Posterior cingulate gyrus (tissue), 11 donors: ENCODE results near the gene PKP4.
A peak's percentile ranks its signal among the peaks of the same experiment; 100 is the strongest.
"Not testable (repeated sequence)": the region's sequence is repeated elsewhere in the genome, so short reads cannot be mapped to it uniquely, and the experiment has no call there.

Experiments used
- DNase-seq, 10 donors: peaks; one replicate each; pipeline versions ENCODE4 v3.0.0 to v3.0.0-alpha.2; 2020 to 2021; ENCODE audit warnings: mixed read lengths in 3 of 10
- intact Hi-C: fragments of 100-400 bp; cut with DNase I; formaldehyde crosslinking; loops from one replicate; pipeline ENCODE4 v1.15.1; 2023

PKP4 gene

GRCh38 chr2:158464426-158465281 lies 7.9 kb downstream of the PKP4 start:
- intact Hi-C loops: no loop called here
- no peak for DNase-seq

DNA sequence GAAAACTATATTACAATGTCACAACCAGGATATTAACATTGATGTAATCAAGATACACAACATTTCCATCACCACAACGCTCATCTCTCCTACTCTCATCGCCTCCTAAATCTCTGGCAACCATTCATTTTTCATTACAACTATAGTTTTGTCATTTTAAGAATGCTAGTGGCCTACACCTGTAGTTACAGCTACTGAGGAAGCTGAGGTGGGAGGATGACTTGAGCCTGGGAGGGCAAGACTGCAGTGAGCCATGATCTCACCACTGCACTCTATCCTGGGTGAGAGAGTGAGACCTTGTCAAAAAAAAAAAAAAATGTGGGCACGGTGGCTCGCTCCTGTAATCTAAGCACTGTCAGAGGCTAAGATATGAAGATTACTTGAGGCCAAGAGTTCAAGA lies 10.5 kb downstream of the PKP4 start:
- intact Hi-C loops: no loop called here

GRCh38 chr2:158472829-158473228 lies 16.1 kb downstream of the PKP4 start:
- intact Hi-C loops, DNase-seq: not testable (repeated sequence)

More for the DNA sequence above, 10.5 kb downstream of the PKP4 start:
- DNase-seq: no peak

DNA sequence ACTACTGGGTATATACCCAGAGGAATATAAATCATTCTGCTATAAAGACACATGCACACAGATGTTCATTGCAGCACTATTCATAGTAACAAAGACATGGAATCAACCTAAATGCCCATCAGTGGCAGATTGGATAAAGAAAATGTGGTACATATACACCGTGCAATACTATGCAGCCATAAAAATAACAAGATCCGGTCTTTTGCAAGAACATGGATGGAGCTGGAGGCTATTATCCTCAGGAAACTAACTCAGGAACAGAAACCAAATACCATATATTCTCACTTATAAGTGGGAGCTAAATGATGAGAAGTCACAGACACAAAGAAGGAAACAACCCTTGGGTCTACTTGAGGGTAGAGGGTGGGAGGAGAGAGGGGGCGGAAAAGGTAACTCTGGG lies 16.5 kb downstream of the PKP4 start:
- intact Hi-C loops, DNase-seq: not testable (repeated sequence)

GRCh38 chr2:158473719-158474392 lies 17.1 kb downstream of the PKP4 start:
- intact Hi-C loops: no loop called here
- DNase-seq: no peak

DNA sequence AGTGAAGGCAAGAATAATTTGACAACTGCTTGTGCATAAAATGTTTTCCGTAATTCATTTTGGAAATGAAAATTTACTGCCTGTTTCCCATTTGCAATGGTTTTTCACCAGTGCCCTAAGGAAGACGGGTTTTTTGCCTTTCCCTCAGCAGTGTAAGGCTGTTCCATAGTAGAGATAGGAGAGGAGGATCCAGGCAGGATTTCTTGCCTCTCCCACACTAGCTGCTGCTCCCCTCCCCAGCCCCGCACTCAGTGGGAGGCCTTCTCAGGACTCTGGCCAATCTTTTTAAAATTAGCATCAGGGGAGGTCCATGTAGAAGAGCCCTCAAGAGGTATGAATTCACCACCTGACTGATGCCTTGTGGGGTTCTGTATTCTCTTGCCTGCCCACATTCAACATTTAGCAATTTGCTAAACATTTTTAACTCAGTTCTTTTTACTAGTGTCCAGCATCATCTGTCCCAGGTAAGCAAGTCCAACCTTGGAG lies 17.8 kb downstream of the PKP4 start:
- DNase-seq, intact Hi-C loops: not testable (repeated sequence)

GRCh38 chr2:158477202-158477601 lies 20.4 kb downstream of the PKP4 start:
- intact Hi-C loops: no loop called here
- no peak for DNase-seq

GRCh38 chr2:158478237-158478636 lies 21.5 kb downstream of the PKP4 start:
- DNase-seq: no peak
- intact Hi-C loops: no loop called here

DNA sequence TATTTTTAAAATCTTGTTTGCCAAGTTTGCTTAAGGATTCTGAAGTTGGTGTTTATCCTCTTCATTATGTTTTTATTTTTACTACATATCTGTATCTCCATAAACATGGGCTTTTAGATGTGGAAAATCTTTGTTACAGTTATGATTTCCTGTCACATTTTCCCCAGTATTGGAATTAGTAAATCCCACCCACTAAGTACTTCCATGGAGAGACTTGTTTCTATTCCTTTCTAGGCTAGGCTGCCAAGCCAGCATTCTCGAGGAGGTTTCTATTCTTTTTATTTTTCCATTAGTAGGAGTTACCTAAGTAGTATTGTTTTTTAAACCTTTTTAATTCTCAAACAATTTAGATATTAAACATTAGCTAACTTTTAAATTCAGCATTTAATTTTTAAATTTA lies 22.1 kb downstream of the PKP4 start:
- no peak for DNase-seq
- intact Hi-C loops: no loop called here

GRCh38 chr2:158481116-158481515 lies 24.4 kb downstream of the PKP4 start:
- intact Hi-C loops: no loop called here
- DNase-seq: no peak

DNA sequence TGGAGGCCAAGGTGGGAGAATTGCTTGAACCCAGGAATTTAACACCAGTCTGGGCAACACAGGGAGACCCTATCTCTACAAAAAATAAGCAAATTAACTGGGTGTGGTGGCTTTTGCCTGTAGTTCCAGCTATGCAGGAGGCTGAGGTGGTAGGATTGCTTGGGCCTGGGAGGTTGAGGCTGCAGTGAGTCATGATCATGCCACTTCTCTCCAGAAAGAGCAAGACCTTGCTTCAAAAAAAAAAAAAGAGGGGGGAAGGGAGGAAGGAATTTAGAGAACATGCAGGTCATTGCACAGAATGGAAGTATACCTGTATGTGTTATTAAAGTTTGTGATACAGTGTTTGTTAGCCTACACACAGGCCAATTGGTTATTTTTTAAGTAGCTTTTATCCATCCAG lies 25.8 kb downstream of the PKP4 start:
- no peak for DNase-seq
- intact Hi-C loops: no loop called here

- intact Hi-C loops: no loop called here
- no peak for DNase-seq
Measured at GRCh38 chr2:158484892-158485556, 28.3 kb downstream of the PKP4 start.

GRCh38 chr2:158486150-158486969 lies 29.6 kb downstream of the PKP4 start:
- intact Hi-C loops: no loop called here
- DNase-seq: no peak

GRCh38 chr2:158486970-158487325 lies 30.2 kb downstream of the PKP4 start:
- intact Hi-C loops: no loop called here
- peak in 2 of 10 donors; percentile 18 to 81 for DNase-seq

- no peak for DNase-seq
- intact Hi-C loops: no loop called here
Measured at GRCh38 chr2:158487419-158487818, 30.7 kb downstream of the PKP4 start.

- no peak for DNase-seq
- intact Hi-C loops: no loop called here
Measured at GRCh38 chr2:158488442-158489216, 31.9 kb downstream of the PKP4 start.

DNA sequence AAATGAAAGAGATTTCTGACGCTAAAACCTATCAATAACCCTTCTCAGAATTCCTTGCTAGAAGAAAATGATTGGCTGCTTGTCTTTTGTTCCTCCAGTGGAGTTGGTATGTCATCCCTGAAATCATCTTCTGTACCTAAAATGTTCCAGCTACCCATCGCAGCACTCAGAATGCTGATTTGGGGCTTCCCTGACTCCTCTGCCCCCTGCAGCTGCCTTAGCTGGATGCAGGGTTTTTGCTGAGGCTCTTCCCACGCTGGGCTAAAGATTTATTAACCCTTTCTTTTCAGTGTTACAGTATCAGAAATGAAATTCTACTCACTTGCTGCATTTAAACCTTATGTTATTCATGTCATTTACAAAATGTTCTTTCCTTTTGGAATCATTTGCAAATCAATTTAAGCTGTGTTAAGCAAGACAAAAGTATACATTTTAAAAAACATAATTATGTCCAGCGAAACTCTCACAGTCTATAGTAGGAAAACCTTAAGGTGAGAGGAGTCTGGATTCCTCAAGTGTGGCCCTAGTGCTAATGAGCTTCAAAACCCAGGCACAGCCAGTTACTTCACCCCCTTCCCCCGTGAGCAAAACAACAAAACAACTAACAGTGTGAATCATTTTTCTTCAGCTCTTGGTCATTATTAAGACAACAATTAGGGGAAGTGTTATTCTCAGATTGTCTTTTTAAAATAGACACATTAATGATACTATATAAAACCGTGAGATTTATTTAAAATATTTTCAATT lies 32.8 kb downstream of the PKP4 start:
- intact Hi-C loops: no loop called here
- no peak for DNase-seq

DNA sequence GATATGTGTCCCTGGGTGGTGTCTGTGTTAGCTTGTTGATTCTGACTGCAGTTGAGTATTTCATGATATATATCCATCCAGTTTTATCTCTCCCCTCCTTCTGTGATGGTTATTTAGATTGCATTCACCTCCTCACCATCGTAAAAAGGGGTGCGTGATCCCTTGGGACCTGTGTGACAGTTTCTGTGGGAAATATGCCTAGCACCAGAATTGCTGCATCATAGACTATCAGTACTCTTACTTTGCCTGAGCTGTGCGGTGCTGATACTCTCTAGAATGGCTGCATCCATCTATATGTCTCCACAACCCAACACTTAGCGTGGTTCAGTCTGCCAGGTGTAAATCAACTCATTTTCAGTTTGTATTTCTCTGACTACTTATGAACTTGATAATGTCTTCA lies 34.3 kb downstream of the PKP4 start:
- intact Hi-C loops: no loop called here

GRCh38 chr2:158493458-158493857 lies 36.7 kb downstream of the PKP4 start:
- no peak for DNase-seq
- intact Hi-C loops: no loop called here

More for the DNA sequence above, 34.3 kb downstream of the PKP4 start:
- no peak for DNase-seq
